CD4-positive, alpha-beta T cell treated with Interleukin-1 beta for 1 hour (primary cell): ENCODE results near the gene ZNF816.
"Not testable (repeated sequence)": the region's sequence is repeated elsewhere in the genome, so short reads cannot be mapped to it uniquely, and the experiment has no call there.

ENCODE experiments used
- DNase-seq, 2 donors: peaks; one replicate each; pipeline ENCODE4 v3.0.0-alpha.2; 2020 to 2022

The ZNF816 gene

DNA sequence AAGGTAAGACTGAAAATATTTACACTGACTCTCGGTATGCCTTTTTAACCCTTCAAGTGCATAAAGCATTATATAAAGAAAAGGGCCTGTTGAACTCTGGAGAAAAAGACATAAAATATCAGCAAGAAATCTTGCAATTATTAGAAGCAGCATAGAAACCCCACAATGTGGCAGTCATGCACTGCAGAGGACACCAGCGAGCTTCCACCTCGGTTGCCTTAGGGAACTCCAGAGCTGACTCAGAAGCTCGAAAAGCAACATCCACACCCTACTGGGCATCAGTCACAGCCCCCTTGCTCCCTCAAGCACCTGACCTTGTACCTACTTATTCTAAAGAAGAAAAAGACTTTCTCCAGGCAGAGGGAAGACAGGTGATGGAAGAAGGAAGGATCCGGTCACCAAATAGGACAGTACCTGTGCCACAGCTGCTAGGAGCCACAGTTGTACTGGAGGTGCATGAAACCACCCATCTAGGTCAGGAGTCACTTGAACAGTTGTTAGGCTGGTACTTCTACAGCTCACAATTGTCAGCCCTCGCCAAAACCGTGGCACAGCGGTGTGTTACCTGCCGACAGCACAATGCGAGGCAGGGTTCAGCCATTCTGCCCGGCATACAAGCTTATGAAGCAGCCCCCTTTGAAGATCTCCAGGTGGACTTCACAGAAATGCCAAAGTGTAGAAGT is 2.9 kb downstream of the ZNF816 start:
- DNase-seq, result no peak

DNA sequence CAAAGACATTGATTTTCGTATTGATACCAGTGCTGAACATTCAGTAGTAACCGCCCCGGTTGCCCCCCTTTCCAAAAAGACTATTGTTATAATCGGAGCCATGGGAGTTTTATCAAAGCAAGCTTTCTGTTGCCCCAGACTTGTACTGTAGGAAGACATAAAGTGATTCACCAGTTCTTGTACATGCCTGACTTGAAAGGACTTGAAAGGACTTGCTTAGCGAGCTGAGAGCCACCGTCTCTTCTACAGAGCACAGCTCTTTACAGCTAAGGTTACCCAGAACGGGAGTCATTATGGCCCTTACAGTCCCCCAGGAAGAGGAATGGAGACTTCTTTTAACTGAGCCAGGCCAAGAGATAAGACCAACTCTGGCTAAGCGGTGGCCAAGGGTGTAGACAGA is 5.1 kb downstream of the ZNF816 start:
- no peak for DNase-seq

GRCh38 chr19:52956917-52957316 is 5.8 kb downstream of the ZNF816 start:
- DNase-seq, result no peak

DNA sequence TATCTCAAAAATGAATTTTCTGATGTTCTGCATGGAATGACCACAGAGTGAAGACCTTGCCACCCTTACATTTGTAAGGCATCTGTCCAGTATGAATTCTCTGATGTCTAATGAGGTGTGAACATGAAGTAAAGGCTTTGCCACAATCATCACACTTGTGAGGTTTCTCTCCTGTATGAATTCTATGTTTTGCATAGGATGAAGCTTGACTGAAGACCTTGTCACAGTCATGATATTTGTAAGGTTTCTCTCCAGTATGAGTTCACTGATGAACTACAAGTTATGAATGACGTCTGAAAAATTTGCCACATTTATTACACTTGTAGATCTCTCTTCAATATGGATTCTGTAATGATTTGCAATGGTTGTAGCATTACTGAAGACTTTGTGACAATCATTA is 13.3 kb downstream of the ZNF816 start:
- DNase-seq, result no peak

DNA sequence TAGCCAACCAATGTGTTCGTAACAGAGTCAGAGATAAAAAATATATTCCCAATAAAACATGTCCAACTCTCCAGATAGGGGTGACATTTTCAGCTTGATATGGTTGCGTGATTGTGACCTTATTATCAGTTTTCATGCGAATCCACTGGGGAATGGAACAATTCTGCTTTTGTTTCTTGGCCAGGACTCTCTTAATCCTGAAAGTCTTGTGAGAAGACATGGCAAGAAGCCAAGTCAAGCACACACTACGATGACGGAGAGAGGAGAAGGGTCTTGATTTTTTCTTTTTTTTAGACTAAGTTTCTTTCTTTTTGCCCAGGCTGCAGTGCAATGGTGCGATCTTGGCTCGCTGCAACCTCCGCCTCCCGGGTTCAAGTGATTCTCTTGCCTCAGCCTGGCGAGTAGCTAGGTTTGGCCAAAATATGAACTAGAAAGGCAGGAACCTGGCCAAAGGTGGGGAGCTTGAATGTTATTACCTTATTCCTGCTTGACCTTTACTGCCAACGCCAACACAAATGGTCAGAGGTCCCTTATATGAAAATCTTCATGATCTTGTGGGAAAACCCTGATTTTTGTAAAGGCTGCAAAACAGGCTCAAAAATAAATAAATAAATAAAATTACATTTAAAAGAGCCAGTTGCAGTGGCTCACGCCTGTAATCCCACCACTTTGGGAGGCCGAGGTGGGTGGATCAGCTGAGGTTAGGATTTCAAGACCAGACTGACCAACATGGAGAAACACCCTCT is 14.5 kb downstream of the ZNF816 start:
- DNase-seq, result no peak

DNA sequence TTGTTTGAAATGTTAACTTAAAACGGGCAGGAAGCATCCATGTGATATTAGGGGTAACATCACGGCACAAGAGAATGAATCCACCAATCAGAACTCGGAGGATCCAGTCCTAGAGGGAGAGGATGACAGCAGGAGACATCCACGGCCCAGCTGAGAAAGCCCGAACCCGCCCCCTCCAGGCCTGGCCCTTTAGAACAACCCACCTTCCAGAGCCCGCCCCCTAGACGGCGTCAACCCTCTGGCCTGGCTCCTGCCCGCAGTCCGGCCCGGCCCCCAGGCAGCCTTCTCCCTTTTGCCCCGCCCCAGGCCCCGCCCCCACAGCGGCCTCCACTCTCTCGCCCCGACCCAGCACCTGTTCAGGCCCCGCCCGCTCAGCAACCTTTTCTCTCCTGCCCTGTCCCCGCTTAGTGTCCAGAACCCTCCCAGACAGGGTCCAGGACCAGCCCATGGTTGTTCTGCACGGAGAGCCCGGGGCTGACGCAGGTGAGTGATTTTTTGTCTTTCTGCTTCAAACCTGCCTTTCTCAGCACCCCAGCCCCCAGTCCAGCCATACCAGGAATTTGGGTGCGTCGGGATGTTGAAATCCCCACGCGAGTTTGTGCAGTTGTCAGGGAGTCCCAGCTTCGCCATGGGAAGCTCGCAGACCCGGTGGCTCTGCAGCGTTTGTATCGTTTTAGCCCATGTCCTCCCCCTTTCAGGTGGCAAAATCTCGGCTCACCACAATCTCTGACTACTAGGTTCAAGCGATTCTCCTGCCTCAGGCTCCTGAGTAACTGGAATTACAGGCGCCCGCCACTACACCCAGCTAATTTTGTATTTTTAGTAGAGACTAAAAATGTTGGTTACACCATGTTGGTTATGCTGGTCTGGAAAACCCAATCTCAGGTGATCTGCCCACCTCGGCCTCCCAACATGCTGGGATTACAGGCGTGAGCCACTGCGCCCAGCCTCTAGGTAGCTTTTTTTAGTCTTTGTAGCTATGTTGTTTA is 16.1 kb downstream of the ZNF816 start:
- DNase-seq, result no peak

DNA sequence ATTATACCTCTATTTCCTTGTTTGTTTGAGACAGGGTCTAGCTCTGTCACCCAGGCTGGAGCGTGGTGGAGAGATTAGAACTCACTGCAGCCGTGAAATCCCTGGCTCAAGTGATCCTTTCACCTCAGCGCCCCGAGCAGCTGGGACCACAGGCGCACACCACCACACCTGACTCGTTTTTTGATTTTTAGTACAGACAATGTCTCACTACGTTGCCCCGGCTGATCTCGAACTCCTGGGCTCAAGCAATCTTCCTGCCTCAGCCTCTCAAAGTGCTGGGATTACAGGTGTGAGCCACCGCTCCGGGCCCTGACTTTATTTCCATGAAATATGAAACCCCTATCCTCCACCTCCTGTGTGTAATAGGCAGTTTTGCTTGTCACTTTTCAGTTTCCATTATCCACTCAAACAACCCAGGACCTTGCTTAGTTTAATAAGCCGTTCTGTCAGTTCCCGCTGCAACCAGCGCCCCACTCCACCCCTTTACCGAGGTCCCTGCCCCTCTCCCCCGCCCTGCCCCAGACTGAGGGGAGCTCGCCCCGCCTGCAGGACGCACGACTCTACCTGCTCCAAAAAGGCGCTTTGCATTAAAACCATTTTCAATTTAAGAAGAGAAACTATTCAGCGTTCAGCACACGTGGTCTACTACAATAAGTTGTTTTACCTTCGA is 16.9 kb downstream of the ZNF816 start:
- no peak for DNase-seq

GRCh38 chr19:52944703-52945493 is 17.8 kb downstream of the ZNF816 start:
- not testable (repeated sequence) for DNase-seq

GRCh38 chr19:52943884-52944643 is 18.6 kb downstream of the ZNF816 start:
- DNase-seq, result no peak

DNA sequence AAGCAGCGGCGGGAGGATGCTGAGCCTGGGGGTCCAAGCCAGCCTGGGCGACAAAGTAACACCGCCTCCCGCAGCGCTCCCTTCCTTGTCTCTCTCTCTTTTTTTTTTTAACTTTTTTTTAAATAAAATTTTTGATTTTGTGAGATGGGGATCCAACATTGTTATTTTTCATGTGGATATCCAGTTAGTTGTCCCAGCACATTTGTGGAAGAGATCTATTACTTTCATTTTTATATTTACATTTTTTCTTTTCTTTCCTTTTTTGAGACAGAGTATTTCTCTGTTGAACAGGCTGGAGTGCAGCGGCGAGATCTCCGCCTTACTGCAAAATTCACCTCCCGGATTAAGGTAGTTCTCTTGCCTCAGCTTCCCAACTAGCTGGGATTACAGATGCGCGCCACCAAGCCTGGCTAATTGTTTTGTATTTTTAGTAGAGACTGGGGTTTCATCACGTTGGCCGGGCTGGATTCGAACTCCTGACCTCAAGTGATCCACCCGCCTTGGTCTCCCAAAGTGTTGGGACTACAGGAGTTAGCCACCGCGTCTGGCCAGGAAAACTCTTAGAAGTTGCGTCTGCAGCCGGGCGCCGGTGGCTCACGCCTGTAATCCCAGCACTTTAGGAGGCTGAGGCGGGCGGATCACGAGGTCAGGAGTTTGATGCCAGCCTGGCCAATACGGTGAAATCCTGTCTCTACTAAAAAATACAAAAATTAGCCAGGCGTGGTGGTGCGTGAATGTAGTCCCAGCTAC is 19.4 kb downstream of the ZNF816 start:
- no peak for DNase-seq

- peak; percentile 96 to 97 for DNase-seq
Measured at GRCh38 chr19:52942386-52943133, 20.1 kb downstream of the ZNF816 start.

GRCh38 chr19:52941941-52942385 is 20.7 kb downstream of the ZNF816 start:
- DNase-seq, result no peak

DNA sequence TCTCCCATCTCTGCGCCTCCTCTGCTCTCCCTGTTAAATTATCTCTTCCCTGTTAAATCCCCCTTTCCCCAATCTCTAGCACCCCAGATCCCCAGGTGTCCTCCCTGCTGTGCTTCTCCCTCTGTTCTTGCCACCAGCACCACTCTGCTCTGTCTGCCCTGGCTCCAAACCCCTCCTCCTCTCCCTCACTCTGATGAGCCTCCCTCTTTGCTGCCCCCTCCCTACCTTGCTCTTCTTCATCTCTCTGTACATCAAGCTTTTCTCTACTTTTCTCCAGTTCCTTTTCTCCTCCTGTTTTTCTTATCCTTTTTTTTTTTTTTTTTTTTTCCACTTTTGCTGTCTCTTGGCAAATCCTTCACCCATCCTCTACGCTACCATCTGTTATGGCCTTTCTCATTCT is 21.2 kb downstream of the ZNF816 start:
- DNase-seq, result not testable (repeated sequence)

DNA sequence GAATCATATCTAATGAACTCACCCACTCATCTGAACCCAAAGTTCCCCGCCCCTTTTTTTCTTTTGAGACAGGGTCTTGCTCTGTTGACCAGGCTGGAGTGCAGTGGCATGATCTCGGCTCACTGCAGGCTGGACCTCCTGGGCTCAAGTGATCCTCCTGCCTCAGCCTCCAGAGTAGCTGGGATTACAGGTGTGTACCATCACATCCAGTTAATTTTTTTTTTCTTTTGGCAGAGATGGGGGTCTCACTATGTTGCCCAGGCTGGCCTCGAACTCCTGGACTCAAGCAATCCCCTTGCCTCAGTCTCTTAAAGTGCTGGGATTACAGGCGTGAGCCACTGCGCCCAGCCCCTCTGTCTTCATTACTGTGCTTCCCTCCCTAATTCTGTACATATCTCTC is 21.8 kb downstream of the ZNF816 start:
- DNase-seq, result not testable (repeated sequence)

DNA sequence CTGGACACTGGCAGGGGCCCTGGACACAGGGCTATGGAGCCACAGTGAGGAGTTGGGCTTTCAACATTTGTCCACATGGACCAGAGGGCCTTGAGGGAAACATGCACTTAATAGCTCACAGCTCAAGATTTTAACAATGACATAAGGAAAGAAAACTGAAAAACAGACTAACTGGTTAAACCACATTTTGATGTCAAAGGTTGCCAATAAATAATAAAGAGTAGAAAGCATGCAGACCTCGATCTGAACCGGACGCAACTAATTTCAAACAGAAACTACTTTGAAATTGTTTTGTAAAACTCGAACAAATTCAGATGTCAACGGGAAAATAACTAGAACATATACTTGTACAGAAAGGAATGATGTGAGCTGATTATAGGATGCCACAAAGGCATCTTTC is 23.9 kb downstream of the ZNF816 start:
- DNase-seq, result no peak

DNA sequence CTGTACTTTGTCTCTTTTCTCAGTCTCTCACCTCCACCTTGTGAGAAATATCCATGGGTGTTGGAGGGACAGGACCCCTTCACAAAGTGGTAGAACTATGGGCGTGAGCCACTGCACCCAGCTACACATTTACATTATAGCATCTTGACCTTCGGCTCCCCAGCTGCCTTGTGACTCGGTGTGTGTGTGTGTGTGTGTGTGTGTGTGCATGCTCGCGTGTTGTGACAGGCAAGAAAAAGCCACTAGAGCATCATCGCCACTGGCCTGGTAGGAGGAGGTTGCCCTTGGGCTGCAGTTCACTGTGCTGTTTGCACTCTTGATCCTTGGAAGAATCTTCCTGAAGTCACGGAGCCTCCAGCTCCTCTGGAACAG is 25.7 kb downstream of the ZNF816 start:
- DNase-seq, result no peak

- DNase-seq, result no peak
Measured at GRCh38 chr19:52936151-52936953, 26.3 kb downstream of the ZNF816 start.

DNA sequence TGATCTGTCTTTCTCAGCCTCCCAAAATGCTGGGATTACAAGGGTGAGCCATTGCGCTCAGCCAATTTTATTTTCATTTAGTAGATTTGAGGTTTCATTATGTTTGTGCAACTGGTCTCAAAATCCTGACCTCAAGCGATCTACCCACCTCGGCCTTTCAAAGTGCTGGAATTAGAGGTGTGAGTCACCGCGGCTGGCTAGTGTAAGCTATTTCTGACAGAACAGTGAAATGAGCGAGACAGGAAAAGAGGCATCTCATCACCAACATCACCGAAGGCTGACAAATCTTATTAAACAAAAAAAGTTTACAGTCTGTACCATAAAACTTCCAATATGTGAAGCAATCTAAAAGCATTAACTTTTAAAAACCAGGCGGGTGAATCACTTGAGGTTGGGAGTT is 27.2 kb downstream of the ZNF816 start:
- DNase-seq, result no peak

DNA sequence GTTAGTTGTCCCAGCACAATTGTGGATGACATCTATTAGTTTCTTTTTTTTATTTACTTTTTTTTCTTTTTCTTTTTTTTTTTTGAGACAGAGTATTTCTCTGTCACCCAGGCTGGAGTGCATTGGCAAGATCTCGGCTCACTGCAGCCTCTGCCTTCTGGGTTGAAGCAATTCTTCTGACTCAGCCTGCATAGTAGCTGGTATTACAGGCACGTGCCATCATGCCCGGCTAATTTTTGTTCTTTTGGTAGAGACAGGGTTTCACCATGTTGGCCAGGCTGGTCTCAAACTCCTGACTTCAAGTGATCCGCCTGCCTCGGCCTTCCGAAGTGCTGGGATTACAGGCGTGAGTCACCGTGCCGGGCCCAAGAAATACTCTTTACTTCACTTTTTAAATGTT is 38.0 kb downstream of the ZNF816 start:
- not testable (repeated sequence) for DNase-seq
